Measurements from ENCODE around the gene CHCHD3. TPM values are rescaled to one million over a fixed set of nuclear protein-coding genes. Genes with fewer than 3 reads are reported as not detected.

Gene CHCHD3
- polyA plus RNA-seq, 2 of the 4 experiments (the other 2 are of a cell fraction), result 96.7 to 139 TPM

DNA sequence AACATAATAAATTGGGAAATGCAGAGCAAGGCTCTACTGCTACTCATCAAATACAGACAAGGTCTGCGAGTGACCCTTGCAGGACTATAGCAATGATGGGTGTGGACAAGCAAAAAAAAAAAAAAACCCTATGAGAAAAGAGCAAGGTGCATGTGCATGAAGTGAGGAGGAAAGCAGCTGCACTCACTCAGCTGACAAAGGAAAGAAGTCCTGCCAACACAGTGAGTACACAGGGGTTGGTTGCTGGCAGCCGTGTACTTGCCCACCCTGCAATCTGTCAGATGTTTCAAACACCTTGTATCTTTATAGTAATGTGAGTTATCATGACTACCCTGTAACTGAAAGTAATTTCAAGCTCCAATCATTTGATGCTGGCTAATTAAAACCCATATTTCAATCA, 20.5 kb downstream of the CHCHD3 start:
- H3K9me3 ChIP-seq, result no peaks in the 10 kb centered on the region
- no peak overlapping the region for H3K4me2 ChIP-seq
- ChIA-PET CTCF (no interaction called here), POLR2A (no interaction called here)
- H3K27ac ChIP-seq, result no peak overlapping the region
- WGBS (ENCODE audit: missing lambda C conversion rate), result 93% methylated on average over 2 of the region's 2 CpGs
- 0 out of 3 replicates have a peak, but pooled peaks cover 2% of the 10 kb centered on the region for H3K4me1 ChIP-seq
- TF ChIP-seq HOXB5 (CRISPR knock-in tag; IDR thresholded peaks at IDR 0.05) (no peak), EHF (CRISPR knock-in tag; IDR thresholded peaks at IDR 0.05) (no peak), BHLHE40 (IDR thresholded peaks at IDR 0.05; ENCODE audit: low read depth, low read length) (no peak), CBX2 (IDR thresholded peaks at IDR 0.05; ENCODE audit: borderline replicate concordance, low read depth) (no peak), KDM1A (IDR thresholded peaks at IDR 0.05; ENCODE audit: low read depth) (no peak), FOSB (CRISPR knock-in tag; IDR thresholded peaks at IDR 0.05) (no peak), RFX5 (IDR thresholded peaks at IDR 0.05) (no peak), MAZ (IDR thresholded peaks at IDR 0.05; ENCODE audit: borderline replicate concordance, low read depth, low read length) (no peak), SMC3 (IDR thresholded peaks at IDR 0.05) (no peak), FOSL2 (IDR thresholded peaks at IDR 0.05) (no peak), FOSL2 (CRISPR knock-in tag; IDR thresholded peaks at IDR 0.05) (no peak), PHF8 (IDR thresholded peaks at IDR 0.05; ENCODE audit: borderline replicate concordance, low read depth) (no peak), JUNB (IDR thresholded peaks at IDR 0.05) (no peak), RAD21 (conservative IDR thresholded peaks at IDR 0.05 in 1 of 2, IDR thresholded peaks at IDR 0.05 in 1 of 2) (no peak), HOXB13 (CRISPR knock-in tag; IDR thresholded peaks at IDR 0.05; ENCODE audit: low read depth) (no peak)
- TF ChIP-seq, protein P1, sequence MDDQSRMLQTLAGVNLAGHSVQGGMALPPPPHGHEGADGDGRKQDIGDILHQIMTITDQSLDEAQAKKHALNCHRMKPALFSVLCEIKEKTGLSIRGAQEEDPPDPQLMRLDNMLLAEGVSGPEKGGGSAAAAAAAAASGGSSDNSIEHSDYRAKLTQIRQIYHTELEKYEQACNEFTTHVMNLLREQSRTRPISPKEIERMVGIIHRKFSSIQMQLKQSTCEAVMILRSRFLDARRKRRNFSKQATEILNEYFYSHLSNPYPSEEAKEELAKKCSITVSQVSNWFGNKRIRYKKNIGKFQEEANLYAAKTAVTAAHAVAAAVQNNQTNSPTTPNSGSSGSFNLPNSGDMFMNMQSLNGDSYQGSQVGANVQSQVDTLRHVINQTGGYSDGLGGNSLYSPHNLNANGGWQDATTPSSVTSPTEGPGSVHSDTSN (IDR thresholded peaks at IDR 0.05), result no peak
- no peak for DNase-seq (ENCODE audit: low read depth in 1 of 2, low spot score in 1 of 2)
- ATAC-seq, result no peak
- FAIRE-seq, result no peak
- no peak overlapping the region for H3K4me3 ChIP-seq

DNA sequence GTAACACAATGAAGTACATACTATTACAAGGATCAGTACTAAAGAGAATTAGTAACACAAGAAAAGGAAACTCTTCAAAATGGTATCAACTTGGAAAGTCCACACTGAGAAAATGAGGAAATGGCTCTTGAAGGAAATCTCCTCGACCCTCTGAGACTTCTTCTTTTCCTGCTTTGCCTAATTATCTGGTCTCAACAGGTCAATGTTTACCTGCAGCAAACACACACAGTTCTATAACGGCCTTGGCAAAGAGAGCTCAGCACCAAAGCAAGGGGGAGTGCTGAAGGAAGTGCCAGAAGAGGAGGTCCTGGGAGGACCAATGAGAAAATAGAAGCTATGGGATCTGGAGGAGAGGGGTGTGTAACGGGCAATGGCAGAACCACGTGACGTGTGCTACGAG, 21.9 kb downstream of the CHCHD3 start:
- FAIRE-seq (no peak), DNase-seq (ENCODE audit: low read depth in 1 of 2, low spot score in 1 of 2) (no peak), ATAC-seq (no peak)
- TF ChIP-seq RNF2 (IDR thresholded peaks at IDR 0.05; ENCODE audit: borderline replicate concordance, low read depth), result no peak
- TF ChIP-seq, protein P2, sequence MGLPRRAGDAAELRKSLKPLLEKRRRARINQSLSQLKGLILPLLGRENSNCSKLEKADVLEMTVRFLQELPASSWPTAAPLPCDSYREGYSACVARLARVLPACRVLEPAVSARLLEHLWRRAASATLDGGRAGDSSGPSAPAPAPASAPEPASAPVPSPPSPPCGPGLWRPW (IDR thresholded peaks at IDR 0.05), result no peak
- TF ChIP-seq CHD4 (IDR thresholded peaks at IDR 0.05; ENCODE audit: borderline replicate concordance), result no peak
- no peak for TF ChIP-seq GATA3 (IDR thresholded peaks at IDR 0.05; ENCODE audit: borderline replicate concordance)
- 0 out of 3 replicates have a peak, but pooled peaks cover 3% of the 10 kb centered on the region for H3K4me1 ChIP-seq
- no peak overlapping the region for H3K4me2 ChIP-seq
- H3K9me3 ChIP-seq, result no peaks in the 10 kb centered on the region
- no peak overlapping the region for H3K27ac ChIP-seq
- POLR2A ChIA-PET, result no interaction called here
- CTCF ChIA-PET, result interaction anchor here (1.2 kb wide), 1 partner anchor 18 kb away, joined by 3 read pairs; no protein-coding TSS in a partner anchor
- H3K4me3 ChIP-seq, result no peak overlapping the region
- WGBS (ENCODE audit: missing lambda C conversion rate), result 80% methylated on average over 6 of the region's 6 CpGs

DNA sequence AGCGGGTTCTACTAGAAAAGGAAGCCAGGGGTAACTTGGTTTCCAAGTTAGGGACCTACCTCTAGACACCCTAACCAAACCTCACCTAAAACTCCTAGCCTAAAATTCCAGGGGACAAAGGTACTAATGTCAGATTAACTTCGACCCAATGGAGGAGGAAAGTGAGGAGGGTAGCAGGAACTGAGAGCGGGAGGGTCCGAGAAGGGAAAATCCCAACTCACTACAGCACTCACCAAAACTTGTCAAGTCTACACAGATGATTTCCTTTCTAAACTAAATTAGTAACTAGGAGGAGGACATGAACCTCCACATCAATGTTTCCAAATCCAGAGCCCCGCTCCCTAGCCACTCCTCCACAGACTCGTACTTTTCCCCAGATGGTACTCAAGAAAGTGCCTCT, 22.6 kb downstream of the CHCHD3 start:
- no peak for FAIRE-seq
- WGBS (ENCODE audit: missing lambda C conversion rate), result 91% methylated on average over 6 of the region's 6 CpGs
- ChIA-PET CTCF (interaction anchor here (1.2 kb wide), 1 partner anchor 17 kb away, joined by 3 read pairs; no protein-coding TSS in a partner anchor), POLR2A (no interaction called here)
- no peak for ATAC-seq
- no peak for DNase-seq (ENCODE audit: low read depth in 1 of 2, low spot score in 1 of 2)
- no peak overlapping the region for H3K27ac ChIP-seq
- H3K9me3 ChIP-seq, result no peaks in the 10 kb centered on the region
- H3K4me3 ChIP-seq, result no peak overlapping the region
- peaks cover 3% of the 10 kb centered on the region; the same call in 1 of the 3 replicates for H3K4me1 ChIP-seq
- TF ChIP-seq POLR2A (IDR thresholded peaks at IDR 0.05; ENCODE audit: low read length) (no peak), BHLHE40 (IDR thresholded peaks at IDR 0.05; ENCODE audit: low read depth, low read length) (no peak), SMC3 (IDR thresholded peaks at IDR 0.05) (no peak), ZC3H11A (IDR thresholded peaks at IDR 0.05) (no peak), EHMT2 (IDR thresholded peaks at IDR 0.05; ENCODE audit: low read depth) (no peak), RFX5 (IDR thresholded peaks at IDR 0.05) (no peak), POLR2AphosphoS2 (conservative IDR thresholded peaks at IDR 0.05; ENCODE audit: low read length) (no peak), RCOR1 (IDR thresholded peaks at IDR 0.05; ENCODE audit: low read depth, low read length) (no peak), KDM1A (IDR thresholded peaks at IDR 0.05; ENCODE audit: low read depth) (no peak)
- TF ChIP-seq, protein P2 (IDR thresholded peaks at IDR 0.05), result no peak
- no peak overlapping the region for H3K4me2 ChIP-seq
